Astrocyte of the spinal cord (primary cell): ENCODE results near the gene ZNF600.
"Not testable (repeated sequence)": the region's sequence is repeated elsewhere in the genome, so short reads cannot be mapped to it uniquely, and the experiment has no call there.

ENCODE experiments used
- DNase-seq: peaks from one replicate; pipeline ENCODE4 v3.0.0; 2011; ENCODE audit warnings: low read depth, low spot score
- H3K4me3 ChIP-seq: 2 replicates; pipeline ENCODE4 v1.5.1; 2011; ENCODE audit warnings: low read depth, mild to moderate bottlenecking, low read length, moderate library complexity
- in situ Hi-C: cut with HindIII; loops from 2 replicates; pipeline ENCODE4 v1.10.0; 2017; ENCODE audit warnings: low sequenced_read_pairs
- TF ChIP-seq, protein P1 (sequence below): IDR thresholded peaks from 2 replicates; pipeline ENCODE4 v1.5.1; 2012; ENCODE audit warnings: low read depth, mild to moderate bottlenecking, low read length, inconsistent platforms

The ZNF600 gene

DNA sequence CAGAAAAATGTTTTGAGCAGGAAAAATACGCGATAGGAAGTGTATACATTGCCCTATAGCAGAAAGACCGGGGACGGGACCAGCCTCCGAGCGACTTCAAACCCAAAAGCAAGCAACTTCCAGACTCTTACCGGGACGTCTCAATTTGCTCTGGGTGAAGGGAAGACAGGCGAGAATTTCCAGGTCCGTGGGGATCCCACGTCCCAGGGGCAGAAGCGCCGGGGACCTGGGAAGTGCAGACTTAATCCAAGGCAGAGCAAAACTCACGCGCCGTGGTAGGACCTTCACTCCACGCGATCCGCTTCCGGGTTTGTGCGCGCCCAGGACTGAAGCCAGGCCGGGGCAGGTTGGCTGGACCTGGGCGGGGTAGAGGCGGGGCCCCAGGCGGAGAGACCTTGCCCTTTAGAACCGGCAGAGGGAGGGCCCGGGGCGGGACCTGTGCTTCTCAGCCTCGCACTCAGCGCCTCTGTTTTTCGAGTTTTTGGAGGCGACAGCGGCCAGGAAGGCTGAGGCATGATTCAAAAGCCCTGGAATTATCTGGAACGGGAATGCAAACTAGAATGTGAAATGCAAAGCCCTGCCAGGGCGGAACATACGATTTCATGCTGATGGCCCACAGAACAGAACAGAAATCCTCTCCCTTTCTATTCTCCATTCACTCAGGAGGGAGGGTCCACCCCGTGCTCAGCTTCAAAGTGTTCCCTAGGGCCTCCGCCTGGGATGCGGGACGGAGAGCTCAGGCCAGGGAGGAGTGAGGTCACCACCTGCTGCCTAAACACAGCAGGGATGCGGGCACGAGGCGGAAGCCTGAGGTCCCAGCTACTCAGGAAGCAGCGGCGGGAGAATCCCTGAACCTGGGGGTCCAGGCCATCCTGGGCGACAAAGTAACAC is at the start of gene ZNF600:
ZNF600 (minus strand) TSS at position 328 of the 891 bp plus-strand sequence. CDS start 7,903 bp downstream, outside the sequence.
- in situ Hi-C loops = not testable (repeated sequence)
- peak within 1 kb of the TSS; percentile 70 for H3K4me3 ChIP-seq
- DNase-seq = peak; percentile 60

DNA sequence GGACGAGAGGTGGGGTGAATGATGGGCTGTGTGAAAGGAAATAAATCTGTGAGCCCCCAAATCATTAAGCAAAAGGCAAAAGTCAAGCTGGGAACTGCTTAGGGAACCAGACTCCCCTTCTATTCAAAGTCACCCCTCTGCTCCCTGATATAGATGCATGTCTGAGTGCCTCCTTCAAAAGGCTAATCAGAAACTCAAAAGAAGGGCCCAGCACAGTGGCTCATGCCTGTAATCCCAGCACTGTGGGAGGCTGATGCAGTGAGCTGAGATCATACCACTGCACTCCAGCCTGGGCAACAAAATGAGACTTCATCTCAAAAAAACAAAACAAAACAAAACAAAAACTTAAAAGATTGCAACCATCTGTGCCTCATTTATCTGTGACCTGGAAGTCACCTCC is 47.7 kb upstream of the ZNF600 start:
- DNase-seq, in situ Hi-C loops: not testable (repeated sequence)

DNA sequence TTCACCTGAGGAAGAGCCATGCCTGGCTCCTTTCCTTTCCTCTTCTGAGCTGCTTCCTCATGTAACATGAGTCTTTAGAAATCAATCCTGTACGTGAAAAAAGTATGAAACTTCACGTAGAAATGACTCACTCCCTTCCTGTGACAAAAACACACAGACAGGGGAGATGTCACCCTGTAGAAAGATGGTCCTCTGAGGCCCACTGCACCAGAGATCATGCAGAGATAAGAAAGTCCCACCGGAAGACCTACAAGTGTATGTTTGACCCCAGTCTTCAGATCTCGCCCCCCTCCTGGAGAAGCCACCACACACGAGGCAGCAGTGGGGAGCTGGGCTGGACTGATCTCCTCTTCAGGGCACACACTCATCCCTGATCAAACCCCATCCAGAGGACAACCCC is 47.0 kb upstream of the ZNF600 start:
- in situ Hi-C loops, H3K4me3 ChIP-seq, DNase-seq: not testable (repeated sequence)

More for the DNA sequence above, 47.7 kb upstream of the ZNF600 start:
- H3K4me3 ChIP-seq = not testable (repeated sequence)

DNA sequence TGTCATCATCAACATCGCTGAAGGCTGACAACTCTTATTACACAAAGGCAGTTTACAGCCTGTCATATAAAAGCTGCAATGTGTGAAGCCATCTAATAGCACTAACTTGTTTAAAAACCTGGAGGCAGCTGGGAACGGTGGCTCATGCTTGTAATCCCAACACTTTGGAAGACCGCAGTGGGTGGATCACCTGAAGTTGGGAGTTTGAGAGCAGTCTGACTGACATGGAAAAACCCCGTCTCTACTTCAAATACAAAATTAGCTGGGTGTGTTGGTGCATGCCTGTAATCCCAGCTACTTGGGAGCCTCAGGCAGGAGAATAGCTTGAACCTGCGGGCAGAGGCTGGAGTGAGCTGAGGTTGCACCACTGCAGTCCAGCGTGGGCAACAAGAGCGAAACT is 43.3 kb upstream of the ZNF600 start:
- H3K4me3 ChIP-seq, DNase-seq, in situ Hi-C loops: not testable (repeated sequence)

DNA sequence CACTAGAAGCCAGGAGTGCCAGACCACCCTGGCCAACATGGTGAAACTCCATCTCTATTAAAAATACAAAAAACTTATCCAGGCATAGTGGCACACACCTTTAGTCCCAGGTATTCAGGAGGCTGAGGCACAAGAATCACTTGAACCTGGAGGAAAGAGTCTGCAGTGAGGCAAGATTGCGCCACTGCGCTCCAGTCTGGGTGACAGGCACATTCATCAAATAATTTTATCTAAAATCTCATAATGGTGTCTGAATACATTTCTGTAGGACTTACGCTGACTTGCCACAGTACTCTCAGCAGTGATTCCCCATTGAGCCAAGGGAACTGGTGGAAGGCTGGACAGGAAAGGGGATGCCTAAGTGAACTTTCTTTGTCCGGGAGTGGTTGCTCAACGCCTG is 39.2 kb upstream of the ZNF600 start:
- H3K4me3 ChIP-seq = no peak overlapping the region
- no peak for DNase-seq
- in situ Hi-C loops = no loop called here
- TF ChIP-seq, protein P1, sequence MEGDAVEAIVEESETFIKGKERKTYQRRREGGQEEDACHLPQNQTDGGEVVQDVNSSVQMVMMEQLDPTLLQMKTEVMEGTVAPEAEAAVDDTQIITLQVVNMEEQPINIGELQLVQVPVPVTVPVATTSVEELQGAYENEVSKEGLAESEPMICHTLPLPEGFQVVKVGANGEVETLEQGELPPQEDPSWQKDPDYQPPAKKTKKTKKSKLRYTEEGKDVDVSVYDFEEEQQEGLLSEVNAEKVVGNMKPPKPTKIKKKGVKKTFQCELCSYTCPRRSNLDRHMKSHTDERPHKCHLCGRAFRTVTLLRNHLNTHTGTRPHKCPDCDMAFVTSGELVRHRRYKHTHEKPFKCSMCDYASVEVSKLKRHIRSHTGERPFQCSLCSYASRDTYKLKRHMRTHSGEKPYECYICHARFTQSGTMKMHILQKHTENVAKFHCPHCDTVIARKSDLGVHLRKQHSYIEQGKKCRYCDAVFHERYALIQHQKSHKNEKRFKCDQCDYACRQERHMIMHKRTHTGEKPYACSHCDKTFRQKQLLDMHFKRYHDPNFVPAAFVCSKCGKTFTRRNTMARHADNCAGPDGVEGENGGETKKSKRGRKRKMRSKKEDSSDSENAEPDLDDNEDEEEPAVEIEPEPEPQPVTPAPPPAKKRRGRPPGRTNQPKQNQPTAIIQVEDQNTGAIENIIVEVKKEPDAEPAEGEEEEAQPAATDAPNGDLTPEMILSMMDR = no peak

DNA sequence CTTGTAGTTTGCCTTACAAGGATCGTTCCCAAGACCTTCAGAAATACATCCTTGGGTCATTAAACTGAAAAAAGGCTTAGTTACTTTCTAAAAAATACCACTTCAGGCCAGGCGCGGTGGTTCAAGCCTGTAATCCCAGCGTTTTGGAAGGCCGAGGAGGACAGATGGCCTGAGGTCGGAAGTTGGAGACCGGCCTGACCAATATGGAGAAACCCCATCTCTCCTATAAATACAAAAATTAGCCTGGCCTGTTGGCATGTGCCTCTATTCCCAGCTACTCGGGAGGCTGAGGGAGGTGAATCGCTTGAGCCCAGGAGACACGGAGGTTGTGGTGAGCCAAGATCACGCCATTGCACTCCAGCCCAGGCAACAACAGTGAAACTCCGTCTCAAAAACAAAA is 37.1 kb upstream of the ZNF600 start:
- no peak overlapping the region for H3K4me3 ChIP-seq
- DNase-seq = no peak
- TF ChIP-seq, protein P1 = no peak
- in situ Hi-C loops = no loop called here

DNA sequence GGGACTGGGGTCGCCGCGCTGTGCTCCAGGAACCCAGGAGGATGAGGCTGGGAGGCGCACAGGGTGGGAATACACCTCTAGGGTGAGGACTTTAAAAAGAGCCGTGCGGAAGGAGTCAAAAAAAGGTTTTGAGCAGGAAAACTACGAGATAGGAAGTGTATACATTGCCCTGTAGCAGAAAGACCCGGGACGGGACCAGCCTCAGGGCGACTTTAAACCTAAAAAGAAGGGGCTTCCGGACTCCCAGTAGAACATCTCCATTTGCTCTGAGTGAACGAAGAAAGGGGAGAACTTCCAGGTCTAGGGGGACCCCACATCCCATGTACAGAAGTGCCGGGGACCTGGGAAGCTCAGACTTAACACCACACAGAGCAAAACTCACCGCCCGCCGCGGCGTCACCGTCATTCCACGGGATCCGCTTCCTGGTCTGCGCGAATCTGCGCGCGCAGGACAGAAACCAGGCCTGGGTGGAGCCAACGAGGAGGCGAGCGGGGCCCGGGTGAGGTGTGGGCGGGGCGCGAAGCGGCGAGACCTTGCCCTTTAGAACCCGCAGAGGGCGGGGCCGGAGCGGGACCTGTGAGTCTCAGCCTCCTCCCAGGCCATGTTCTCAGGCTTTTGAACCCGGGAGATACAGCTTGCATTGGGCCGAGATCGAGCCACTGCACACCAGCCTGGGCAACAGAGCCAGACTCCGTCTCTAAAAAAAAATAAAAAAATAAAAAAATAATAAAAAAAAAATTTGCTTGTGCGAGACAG is 34.8 kb upstream of the ZNF600 start, which contains the start of gene ZNF28:
ZNF28 (minus strand) TSS at position 430 of the 757 bp plus-strand sequence. CDS start 3,675 bp downstream, outside the sequence.
- in situ Hi-C loops = not testable (repeated sequence)
- DNase-seq = peak; percentile 44
- peak within 1 kb of the TSS; percentile 66 for H3K4me3 ChIP-seq

DNA sequence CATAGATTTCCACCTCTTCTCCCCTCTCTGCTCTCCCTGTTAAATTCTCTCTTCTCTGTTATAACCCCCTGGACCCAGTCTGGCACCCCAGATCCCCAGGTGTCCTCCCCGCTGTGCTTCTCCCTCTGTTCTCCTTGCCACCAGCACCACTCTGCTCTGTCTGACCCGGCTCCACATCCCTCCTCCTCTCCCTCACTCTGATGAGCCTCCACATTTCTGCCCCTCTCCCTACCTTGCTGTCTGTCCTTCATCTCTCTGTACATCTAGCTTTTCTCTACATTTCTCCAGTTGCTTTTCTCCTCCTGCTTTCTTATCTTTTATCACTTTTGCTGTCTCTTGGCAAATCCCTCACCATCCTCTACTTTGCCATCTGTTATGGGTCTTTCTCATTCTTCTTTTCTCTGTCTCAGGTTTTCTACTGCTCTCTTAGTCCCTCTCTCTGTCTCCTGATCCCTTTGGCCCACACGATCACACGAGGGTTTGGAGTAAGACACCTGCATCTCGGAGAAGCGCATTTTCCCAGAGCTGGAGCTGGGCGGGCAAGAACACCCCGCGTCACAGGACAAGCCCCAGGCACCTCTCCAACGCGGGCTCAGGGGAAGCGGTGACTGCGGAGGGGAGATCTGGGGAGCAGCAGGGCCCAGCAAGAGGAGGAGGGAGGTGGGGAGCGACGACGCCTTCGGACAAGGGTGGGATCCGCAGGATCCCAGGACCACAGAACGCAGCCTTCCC is 34.0 kb upstream of the ZNF600 start:
- peak; percentile 6 for DNase-seq
- in situ Hi-C loops = not testable (repeated sequence)
- H3K4me3 ChIP-seq = peak overlapping the region; percentile 66

DNA sequence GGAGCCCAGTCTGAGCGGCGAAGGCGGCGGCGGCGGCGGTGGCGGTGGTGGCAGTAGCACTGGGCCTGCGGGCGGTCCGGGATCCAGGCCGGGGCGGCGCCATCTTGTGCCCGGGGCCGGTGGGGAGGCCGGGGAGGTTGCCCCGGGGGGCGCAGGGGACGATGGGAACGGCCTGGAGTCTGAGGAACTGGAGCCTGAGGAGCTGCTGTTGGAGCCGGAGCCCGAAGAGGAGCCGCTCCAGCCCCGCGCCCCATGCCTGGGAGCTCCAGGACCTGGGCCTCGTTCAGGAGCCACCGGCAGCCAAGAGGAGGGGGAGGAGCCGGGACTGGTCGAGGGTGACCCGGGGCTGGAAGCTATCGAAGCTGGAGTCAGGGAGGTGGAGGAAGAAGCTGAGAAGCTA is 23.2 kb upstream of the ZNF600 start:
- no peak for DNase-seq
- TF ChIP-seq, protein P1 = no peak
- H3K4me3 ChIP-seq = no peak overlapping the region
- in situ Hi-C loops = no loop called here

DNA sequence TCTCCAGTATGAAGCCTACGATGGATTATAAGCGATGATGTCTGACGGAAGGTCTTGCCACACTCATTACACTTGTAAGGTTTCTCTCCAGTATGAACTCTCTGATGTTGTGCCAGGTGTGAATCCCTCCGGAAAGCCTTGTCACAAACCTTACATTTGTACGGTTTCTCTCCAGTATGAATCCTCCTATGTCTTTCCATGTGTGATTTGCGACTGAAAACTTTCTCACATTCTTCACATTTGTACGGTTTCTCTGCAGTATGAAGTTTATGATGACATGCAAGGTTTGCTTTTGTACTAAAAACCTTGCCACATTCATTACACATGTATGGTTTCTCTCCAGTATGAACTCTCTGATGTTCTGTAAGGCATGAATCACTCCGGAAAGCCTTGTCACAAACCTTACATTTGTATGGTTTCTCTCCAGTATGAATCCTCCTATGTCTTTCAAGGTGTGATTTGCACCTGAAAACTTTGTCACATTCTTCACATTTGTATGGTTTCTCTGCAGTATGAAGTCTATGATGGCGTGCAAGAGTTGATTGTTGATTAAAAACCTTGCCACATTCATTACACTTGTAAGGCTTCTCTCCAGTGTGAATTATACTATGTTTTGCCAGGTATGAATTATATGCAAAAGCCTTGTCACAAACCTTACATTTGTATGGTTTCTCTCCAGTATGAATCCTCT is 13.5 kb upstream of the ZNF600 start:
- DNase-seq, H3K4me3 ChIP-seq, in situ Hi-C loops: not testable (repeated sequence)
